Loucy (cell line): ENCODE data around the gene DYRK2.

Source experiments
- EZH2phosphoT487 ChIP-seq: fragments of 200-600 bp; IDR thresholded peaks from 2 replicates; pipeline ENCODE4 v1.6.1; 2018; ENCODE audit warnings: antibody characterized with exemption, mild to moderate bottlenecking, moderate library complexity, borderline replicate concordance
- TF ChIP-seq, protein P1 (sequence below): fragments of 200-600 bp; sonication (generic); conservative IDR thresholded peaks from 2 replicates; pipeline ENCODE4 v1.5.1; 2014; ENCODE audit warnings: mild to moderate bottlenecking, antibody characterized with exemption, low read length

DNA sequence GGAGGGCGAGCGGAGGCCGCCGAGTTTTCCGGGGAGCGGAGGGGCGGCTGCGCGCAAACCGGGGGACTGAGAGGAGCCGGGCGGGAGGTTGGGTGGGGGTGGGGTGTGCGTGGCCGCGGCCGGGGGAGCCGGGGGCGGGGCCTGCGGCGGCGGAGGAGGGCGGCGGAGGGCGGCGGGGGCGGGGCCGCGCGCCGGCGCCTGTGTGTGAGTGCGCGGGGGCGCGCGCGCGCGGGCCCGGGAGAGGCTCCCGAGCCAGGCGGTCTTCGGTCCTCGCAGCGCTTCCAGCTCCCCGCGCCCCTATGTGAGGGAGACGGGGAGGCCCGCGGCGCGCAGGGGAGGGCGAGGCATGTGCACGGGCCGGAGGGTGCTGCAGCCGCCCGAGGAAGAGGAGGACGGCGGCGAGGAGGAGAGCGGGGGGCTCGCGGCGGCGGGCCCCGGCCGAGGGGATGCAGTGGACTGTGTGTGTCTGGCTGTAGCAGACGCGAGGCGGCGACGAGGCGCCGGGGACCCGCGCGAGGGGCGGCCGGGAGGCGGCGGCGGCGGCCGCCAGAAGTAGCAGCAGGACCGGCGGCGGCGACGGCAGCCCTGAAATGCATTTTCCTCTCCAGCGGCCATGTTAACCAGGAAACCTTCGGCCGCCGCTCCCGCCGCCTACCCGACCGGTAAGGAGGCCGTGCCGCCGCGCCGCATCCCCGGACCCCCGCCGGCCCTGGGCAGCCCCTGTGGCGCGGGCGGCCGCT lies at the start of gene DYRK2:
- TF ChIP-seq, protein P1, sequence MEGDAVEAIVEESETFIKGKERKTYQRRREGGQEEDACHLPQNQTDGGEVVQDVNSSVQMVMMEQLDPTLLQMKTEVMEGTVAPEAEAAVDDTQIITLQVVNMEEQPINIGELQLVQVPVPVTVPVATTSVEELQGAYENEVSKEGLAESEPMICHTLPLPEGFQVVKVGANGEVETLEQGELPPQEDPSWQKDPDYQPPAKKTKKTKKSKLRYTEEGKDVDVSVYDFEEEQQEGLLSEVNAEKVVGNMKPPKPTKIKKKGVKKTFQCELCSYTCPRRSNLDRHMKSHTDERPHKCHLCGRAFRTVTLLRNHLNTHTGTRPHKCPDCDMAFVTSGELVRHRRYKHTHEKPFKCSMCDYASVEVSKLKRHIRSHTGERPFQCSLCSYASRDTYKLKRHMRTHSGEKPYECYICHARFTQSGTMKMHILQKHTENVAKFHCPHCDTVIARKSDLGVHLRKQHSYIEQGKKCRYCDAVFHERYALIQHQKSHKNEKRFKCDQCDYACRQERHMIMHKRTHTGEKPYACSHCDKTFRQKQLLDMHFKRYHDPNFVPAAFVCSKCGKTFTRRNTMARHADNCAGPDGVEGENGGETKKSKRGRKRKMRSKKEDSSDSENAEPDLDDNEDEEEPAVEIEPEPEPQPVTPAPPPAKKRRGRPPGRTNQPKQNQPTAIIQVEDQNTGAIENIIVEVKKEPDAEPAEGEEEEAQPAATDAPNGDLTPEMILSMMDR: no peak
- TF ChIP-seq EZH2phosphoT487: no peak
